T-helper 1 cell treated with Interleukin-12 subunit alpha and Interleukin-12 subunit beta and Interleukin-4 antibody, amounts not matched to agents 30 ng/mL and 1 ng/mL, for 36 hours (primary cell): Measurements from ENCODE around the gene AFAP1. TPM values are rescaled to one million over a fixed set of nuclear protein-coding genes. Genes with fewer than 3 reads are reported as not detected.

ENCODE experiments used
- intact Hi-C: fragments of 100-400 bp; cut with micrococcal nuclease; formaldehyde crosslinking; loops from one replicate; pipeline ENCODE4 v1.15.1; 2024
- total RNA-seq: library from RNA; stranded (reverse); gene quantifications from 2 replicates; pipeline ENCODE4 v1.2.3, GENCODE V29; 2022

Gene AFAP1
- total RNA-seq, 1 donor from 2014 or later: 5.9 TPM

GRCh38 chr4:7845493-7846128 is 94.0 kb downstream of the AFAP1 start:
- intact Hi-C loops: no loop called here

GRCh38 chr4:7844594-7844991 is 95.1 kb downstream of the AFAP1 start:
- intact Hi-C loops: loop anchor here (1.0 kb wide), 2 partner anchors 40 to 143 kb away; no protein-coding TSS in a partner anchor

- intact Hi-C loops: loop anchor here (1.0 kb wide), 2 partner anchors 40 to 143 kb away; no protein-coding TSS in a partner anchor
Observed at GRCh38 chr4:7843831-7844593, 95.6 kb downstream of the AFAP1 start.

GRCh38 chr4:7842384-7843279 is 97.0 kb downstream of the AFAP1 start:
- intact Hi-C loops: no loop called here

GRCh38 chr4:7841894-7842293 is 97.8 kb downstream of the AFAP1 start:
- intact Hi-C loops: no loop called here

GRCh38 chr4:7841071-7841470 is 98.6 kb downstream of the AFAP1 start:
- intact Hi-C loops: no loop called here

GRCh38 chr4:7839856-7840255 is 99.8 kb downstream of the AFAP1 start:
- intact Hi-C loops: no loop called here

- intact Hi-C loops: no loop called here
Observed at GRCh38 chr4:7838136-7838782, 101.4 kb downstream of the AFAP1 start.

GRCh38 chr4:7837597-7838135 is 102.0 kb downstream of the AFAP1 start:
- intact Hi-C loops: no loop called here

- intact Hi-C loops: no loop called here
Observed at GRCh38 chr4:7831858-7832730, 107.6 kb downstream of the AFAP1 start.

- intact Hi-C loops: no loop called here
Observed at GRCh38 chr4:7831330-7831729, 108.3 kb downstream of the AFAP1 start.

GRCh38 chr4:7830747-7831146 is 108.9 kb downstream of the AFAP1 start:
- intact Hi-C loops: no loop called here

GRCh38 chr4:7829652-7830580 is 109.7 kb downstream of the AFAP1 start:
- intact Hi-C loops: no loop called here

GRCh38 chr4:7828793-7829301 is 110.8 kb downstream of the AFAP1 start:
- intact Hi-C loops: loop anchor here (1.0 kb wide), 1 partner anchor 26 kb away; no protein-coding TSS in a partner anchor

- intact Hi-C loops: loop anchor here (1.0 kb wide), 1 partner anchor 27 kb away; no protein-coding TSS in a partner anchor
Observed at GRCh38 chr4:7828011-7828720, 111.5 kb downstream of the AFAP1 start.

- intact Hi-C loops: no loop called here
Observed at GRCh38 chr4:7827566-7827965, 112.1 kb downstream of the AFAP1 start.

GRCh38 chr4:7826909-7827306 is 112.8 kb downstream of the AFAP1 start:
- intact Hi-C loops: no loop called here
